Esophagus squamous epithelium (tissue), 5 donors: ENCODE measurements around the gene MRPL40. TPM values are rescaled to one million over a fixed set of nuclear protein-coding genes. Genes with fewer than 3 reads are reported as not detected.

Experiments used
- DNase-seq: peaks from one replicate; lab custom pipeline; 2025; lab: John Stamatoyannopoulos, UW
- H3K27ac ChIP-seq, 4 donors: fragments of 200-600 bp; sonication (generic); one replicate each; pipeline ENCODE4 v1.5.1; 2016 to 2019; ENCODE audit warnings: mild to moderate bottlenecking in 1 of 4
- H3K27me3 ChIP-seq, 4 donors: fragments of 200-600 bp; sonication (generic); 1 replicate in 3 of 4; 2 replicates in 1 of 4; pipeline versions ENCODE4 v1.5.1 to v1.6.0; 2017 to 2021; ENCODE audit warnings: antibody characterized with exemption in 1 of 4
- H3K36me3 ChIP-seq, 3 donors: fragments of 200-600 bp; sonication (generic); one replicate each; pipeline ENCODE4 v1.5.1; 2016 to 2019
- H3K4me1 ChIP-seq, 3 donors: fragments of 200-600 bp; sonication (generic); one replicate each; pipeline ENCODE4 v1.5.1; 2017 to 2019
- H3K4me3 ChIP-seq, 4 donors: fragments of 200-600 bp; sonication (generic); 1 replicate in 3 of 4; 2 replicates in 1 of 4; pipeline ENCODE4 v1.5.1; 2016 to 2019; ENCODE audit warnings: mild to moderate bottlenecking in 2 of 4, moderate library complexity in 1 of 4
- H3K9me3 ChIP-seq, 3 donors: fragments of 200-600 bp; sonication (generic); one replicate each; pipeline ENCODE4 v1.5.1; 2016 to 2019
- CTCF ChIP-seq, 6 experiments: fragments of 450-650 bp in 4 of 6; fragments of 200-600 bp in 2 of 6; sonication (generic) in 2 of 6; IDR thresholded peaks; one replicate each; pipeline ENCODE4 v1.5.1; 2016 to 2019; ENCODE audit warnings: antibody characterized with exemption in 6 of 6, mild to moderate bottlenecking in 4 of 6, moderate library complexity in 4 of 6
- POLR2A ChIP-seq, 4 donors: fragments of 450-650 bp; IDR thresholded peaks; one replicate each; pipeline ENCODE4 v1.6.1; 2017; ENCODE audit warnings: antibody characterized with exemption in 4 of 4, mild to moderate bottlenecking in 4 of 4, moderate library complexity in 3 of 4
- WGBS, 2 donors: methylation state at CpG; one replicate each; pipeline ENCODE4 v1.1.5; 2018; 5-methylcytosine and 5-hydroxymethylcytosine counted together
- intact Hi-C: fragments of 100-400 bp; cut with DNase I; formaldehyde crosslinking; loops from one replicate; pipeline ENCODE4 v1.15.0; 2022
- total RNA-seq, 4 donors: library from RNA; depleted of rRNA; stranded (reverse); fragments of >200 nt; gene quantifications; one replicate each; pipeline ENCODE4 v1.1.0, GENCODE V29; 2016
- donor health status: DM: yes; HTN: yes; CAD: no.

The MRPL40 gene
- total RNA-seq, result 10 to 100 TPM; 14.6 to 25.7 (median 17.5) TPM

- no peaks in the 10 kb centered on the region for H3K9me3 ChIP-seq
- peaks cover 0 to 36% (median 4%) of the 10 kb centered on the region in 3 donors for H3K36me3 ChIP-seq
- intact Hi-C loops, result no loop called here
- TF ChIP-seq CTCF (IDR thresholded peaks at IDR 0.05) (peak in 2 of 6 experiments; percentile 11 to 12), POLR2A (IDR thresholded peaks at IDR 0.05) (peak in 3 of 4 donors; percentile 43 to 90 (median 85))
- peak within 1 kb of the TSS; percentile 96 to 99 (median 98) for H3K27ac ChIP-seq
- H3K4me3 ChIP-seq, result peak within 1 kb of the TSS; percentile 66 to 90 (median 84)
- DNase-seq, result peak; percentile 75
- peaks cover 4 to 49% (median 19%) of the 10 kb centered on the region in 3 donors for H3K4me1 ChIP-seq
- H3K27me3 ChIP-seq, result no peaks in the 10 kb centered on the region
- WGBS, 2 donors, result 0% methylated on average over 11 to 27 of the region's 74 CpGs
Observed at GRCh38 chr22:19432133-19432851, at the start of gene MRPL40. TSS of gene MRPL40 (plus strand) at chr22:19432545. CDS start at chr22:19432555, 10 bp downstream.

- Histone ChIP-seq H3K27ac (no peak overlapping the region), H3K4me3 (no peak overlapping the region), H3K36me3 (peaks cover 20 to 97% (median 33%) of the 10 kb centered on the region in 3 donors), H3K27me3 (no peaks in the 10 kb centered on the region), H3K4me1 (no peaks in the 10 kb centered on the region), H3K9me3 (no peaks in the 10 kb centered on the region)
- intact Hi-C loops, result no loop called here
- no peak for DNase-seq
- TF ChIP-seq POLR2A (IDR thresholded peaks at IDR 0.05), result no peak
- TF ChIP-seq CTCF (IDR thresholded peaks at IDR 0.05), result no peak
- 81 to 82% methylated on average over 9 of the region's 9 CpGs for whole genome bisulfite sequencing, 2 donors
Observed at GRCh38 chr22:19383292-19383691, 49.1 kb upstream of the MRPL40 start.

- intact Hi-C loops, result no loop called here
- H3K27me3 ChIP-seq, result no peaks in the 10 kb centered on the region
- no peaks in the 10 kb centered on the region for H3K9me3 ChIP-seq
- TF ChIP-seq POLR2A (IDR thresholded peaks at IDR 0.05) (no peak), CTCF (IDR thresholded peaks at IDR 0.05) (no peak)
- whole genome bisulfite sequencing, 2 donors, result 91 to 95% methylated on average over 5 to 7 of the region's 14 CpGs
- H3K4me3 ChIP-seq, result no peak overlapping the region
- H3K27ac ChIP-seq, result no peak overlapping the region
- H3K36me3 ChIP-seq, result peaks cover 22 to 100% (median 39%) of the 10 kb centered on the region in 3 donors
- no peaks in the 10 kb centered on the region for H3K4me1 ChIP-seq
- DNase-seq, result no peak
Observed at GRCh38 chr22:19385221-19385906, 47.0 kb upstream of the MRPL40 start.

- no peak for DNase-seq
- intact Hi-C loops, result no loop called here
- Histone ChIP-seq H3K27me3 (no peaks in the 10 kb centered on the region), H3K4me3 (no peak overlapping the region), H3K4me1 (no peaks in the 10 kb centered on the region), H3K27ac (no peak overlapping the region), H3K36me3 (peaks cover 22 to 100% (median 39%) of the 10 kb centered on the region in 3 donors), H3K9me3 (no peaks in the 10 kb centered on the region)
- TF ChIP-seq POLR2A (IDR thresholded peaks at IDR 0.05) (no peak), CTCF (IDR thresholded peaks at IDR 0.05) (no peak)
- WGBS, 2 donors, result 87 to 100% methylated on average over 2 of the region's 2 CpGs
Observed at GRCh38 chr22:19386248-19386647, 46.1 kb upstream of the MRPL40 start.

- WGBS, 2 donors, result 64 to 79% methylated on average over 2 of the region's 2 CpGs
- intact Hi-C loops, result no loop called here
- H3K9me3 ChIP-seq, result no peaks in the 10 kb centered on the region
- H3K36me3 ChIP-seq, result peaks cover 22 to 100% (median 39%) of the 10 kb centered on the region in 3 donors
- no peak overlapping the region for H3K27ac ChIP-seq
- H3K27me3 ChIP-seq, result no peaks in the 10 kb centered on the region
- H3K4me3 ChIP-seq, result no peak overlapping the region
- H3K4me1 ChIP-seq, result no peaks in the 10 kb centered on the region
- TF ChIP-seq CTCF (IDR thresholded peaks at IDR 0.05) (no peak), POLR2A (IDR thresholded peaks at IDR 0.05) (no peak)
- no peak for DNase-seq
Observed at GRCh38 chr22:19387038-19387437, 45.3 kb upstream of the MRPL40 start.
